K562 (cell line): ENCODE data around the gene OR51G1. TPM values are rescaled to one million over a fixed set of nuclear protein-coding genes. Genes with fewer than 3 reads are reported as not detected.

Experiments used
- ATAC-seq: fragments of 200-7000 bp; cut with Tn5 transposase; 3 replicates; pipeline ENCODE4 v1.9.1; 2020; ENCODE audit warnings: moderate library complexity
- BruUV-seq: library from RNA; stranded (reverse); fragments of 400-500 nt; replicated peaks from 2 replicates; lab custom pipeline; 2021; lab: Mats Ljungman, UMichigan
- CTCF ChIA-PET: fragments of 300-600 bp; formaldehyde crosslinking; extraction: SDS; loops from one replicate; lab custom pipeline; 2021; ENCODE audit warnings: low intra/inter-chr PET ratio; lab: Yijun Ruan, JAX
- POLR2A ChIA-PET: fragments of 300-600, 350-650 bp; sonication (Branson Sonifier 250); formaldehyde crosslinking; extraction: SDS; loops from one replicate; lab custom pipeline; 2021; ENCODE audit warnings: antibody characterized with exemption, inconsistent platforms; lab: Yijun Ruan, JAX
- DNase-seq, 4 experiments: peaks; one replicate each; pipeline versions ENCODE4 v3.0.0 to v3.0.0-alpha.2; 2011 to 2018; ENCODE audit warnings: low spot score in 3 of 4, mixed read lengths in 3 of 4; ENCODE audit errors: extremely low read depth in 1 of 4
- FAIRE-seq: peaks from 2 replicates; lab custom pipeline; 2011; peaks lifted over from hg19 to GRCh38; lab: Jason Lieb, UNC
- H2AFZ ChIP-seq: 2 replicates; pipeline ENCODE4 v1.6.0; 2011; ENCODE audit warnings: low read depth, low read length, control low read depth, inconsistent platforms
- H3K27ac ChIP-seq: fragments of 200-600 bp; 3 replicates; pipeline ENCODE4 v1.8.0; 2011; ENCODE audit warnings: low read depth, mild to moderate bottlenecking, control low read depth, inconsistent platforms, low read length, moderate library complexity, mixed read lengths; ENCODE audit errors: extremely low read depth
- H3K27me3 ChIP-seq, 2 experiments: fragments of 300-600 bp in 1 of 2; 2 replicates in 1 of 2; 3 replicates in 1 of 2; pipeline versions ENCODE4 v1.6.0 to v1.8.0; 2011; ENCODE audit warnings: inconsistent platforms in 2 of 2, low read length in 2 of 2, mild to moderate bottlenecking in 1 of 2, mixed read lengths in 1 of 2, moderate library complexity in 1 of 2; ENCODE audit not compliant: control insufficient read depth in 2 of 2, insufficient read depth in 2 of 2
- H3K36me3 ChIP-seq: fragments of 300-600 bp; 3 replicates; pipeline ENCODE4 v1.8.0; 2011; ENCODE audit warnings: mild to moderate bottlenecking, low read length, inconsistent platforms; ENCODE audit not compliant: control insufficient read depth, insufficient read depth
- H3K4me1 ChIP-seq, 2 experiments: fragments of 200-600 bp in 1 of 2; replicated peaks in 1 of 2; 2 replicates in 1 of 2; 3 replicates in 1 of 2; pipeline versions ENCODE4 v1.5.1 to v1.8.0; 2011; ENCODE audit warnings: inconsistent platforms in 2 of 2, low read length in 2 of 2, mild to moderate bottlenecking in 1 of 2, mixed read lengths in 1 of 2, moderate library complexity in 1 of 2; ENCODE audit not compliant: control insufficient read depth in 2 of 2, insufficient read depth in 2 of 2
- H3K4me2 ChIP-seq: 2 replicates; pipeline ENCODE4 v1.6.1; 2011; ENCODE audit warnings: low read length, control low read depth, inconsistent platforms, mixed read lengths; ENCODE audit not compliant: insufficient read depth
- H3K4me3 ChIP-seq: fragments of 200-600 bp; sonication (generic), shearing (Covaris generic); 2 replicates; pipeline ENCODE4 v1.5.1; 2016; ENCODE audit warnings: control low read depth, inconsistent platforms
- H3K79me2 ChIP-seq: fragments of 200-600 bp; 3 replicates; pipeline ENCODE4 v1.8.0; 2011; ENCODE audit warnings: low read length, inconsistent platforms; ENCODE audit not compliant: control insufficient read depth, insufficient read depth
- H3K9ac ChIP-seq, 2 experiments: 2 replicates each; pipeline versions ENCODE4 v1.6.0 to v1.6.1; 2011; ENCODE audit warnings: low read depth in 2 of 2, low read length in 2 of 2, control low read depth in 1 of 2, inconsistent platforms in 1 of 2, mild to moderate bottlenecking in 1 of 2, mixed read lengths in 1 of 2; ENCODE audit not compliant: insufficient read depth in 1 of 2
- H3K9me1 ChIP-seq: one replicate; pipeline ENCODE4 v1.6.0; 2011; ENCODE audit warnings: inconsistent platforms, mild to moderate bottlenecking, low read length, moderate library complexity; ENCODE audit not compliant: control insufficient read depth, insufficient read depth
- H3K9me3 ChIP-seq: replicated peaks from 2 replicates; pipeline ENCODE4 v1.5.1; 2011; ENCODE audit warnings: low read depth, low read length, inconsistent platforms; ENCODE audit not compliant: control insufficient read depth, insufficient read depth
- H4K20me1 ChIP-seq: replicated peaks from 2 replicates; pipeline ENCODE4 v1.6.1; 2011; ENCODE audit warnings: low read length, inconsistent platforms, mixed read lengths; ENCODE audit not compliant: control insufficient read depth, insufficient read depth
- BCL6 ChIP-seq: fragments of 250-450 bp; sonication (Bioruptor Pico); IDR thresholded peaks from 2 replicates; pipeline ENCODE4 v1.4.0; 2020
- HEY1 ChIP-seq: fragments of 250-450 bp; sonication (Bioruptor Pico); IDR thresholded peaks from 2 replicates; pipeline ENCODE4 v1.5.0; 2020; ENCODE audit warnings: mild to moderate bottlenecking, moderate library complexity, borderline replicate concordance
- HNRNPLL ChIP-seq: fragments of 200-400 bp; formaldehyde crosslinking; IDR thresholded peaks from 2 replicates; pipeline ENCODE4 v1.6.1; 2017; ENCODE audit warnings: low read length, low read depth, mild to moderate bottlenecking; ENCODE audit not compliant: poor library complexity, severe bottlenecking
- RCOR1 ChIP-seq, 2 experiments: IDR thresholded peaks; 2 replicates each; pipeline ENCODE4 v1.6.1; 2012; ENCODE audit warnings: low read depth in 2 of 2, low read length in 2 of 2, borderline replicate concordance in 1 of 2, improper control_type of control experiment in 1 of 2
- in situ Hi-C: fragments of 300-500 bp; cut with MboI; formaldehyde crosslinking; loops from 4 replicates; pipeline ENCODE4 v1.15.0; 2018; ENCODE audit warnings: inconsistent platforms, mixed read lengths
- intact Hi-C: fragments of 100-400 bp; cut with micrococcal nuclease; formaldehyde crosslinking; loops from 2 replicates; pipeline ENCODE4 v1.14.2; 2022
- polyA plus RNA-seq, 8 experiments: library from polyadenylated mRNA; depleted of rRNA in 4 of 8; stranded (reverse) in 5 of 8; unstranded in 3 of 8; fragments of >200 nt; fragmentation: Nextera tagmentation in 2 of 8; fragmentation: Illumina TruSeq in 1 of 8; extraction: Ambion mirVana in 2 of 8; extraction: Trizol in 1 of 8; gene quantifications; 2 replicates each; pipeline versions ENCODE4 v1.2.1 to v1.2.3, GENCODE V29; 2011 to 2014; ENCODE audit warnings: inconsistent platforms in 1 of 8, missing spikeins in 1 of 8
- total RNA-seq, 7 experiments: library from RNA; depleted of rRNA in 6 of 7; stranded (reverse); fragments of >200 nt in 6 of 7; fragmentation: Illumina TruSeq in 2 of 7; extraction: Trizol in 2 of 7; gene quantifications; 2 replicates each; pipeline versions ENCODE4 v1.2.1 to v1.2.3, GENCODE V29; 2011 to 2021; ENCODE audit warnings: low replicate concordance in 1 of 7

Gene OR51G1
- total and polyA plus RNA-seq, 9 of the 15 experiments (the other 6 are each of a cell fraction or from before 2014, with no cell fraction given): not detected

DNA sequence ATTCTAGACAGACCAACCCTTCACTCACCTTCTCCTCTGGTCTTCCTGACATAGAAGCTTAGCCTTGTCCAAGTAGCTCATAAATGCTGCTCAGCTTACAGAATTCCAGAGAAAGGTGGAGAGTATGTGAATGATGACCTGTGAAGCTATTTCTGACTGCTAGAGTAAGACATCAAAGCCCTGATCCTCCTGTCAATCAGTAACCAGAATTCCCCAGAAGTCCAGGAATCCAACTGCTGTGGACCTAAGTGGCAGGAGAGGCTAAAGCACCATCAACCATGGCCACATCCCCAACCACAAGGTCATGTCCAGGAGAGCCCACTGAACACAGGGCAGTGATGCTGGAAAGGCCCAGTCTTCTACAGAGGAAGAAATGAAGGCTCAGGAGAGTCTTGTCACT lies 7.6 kb downstream of the OR51G1 start:
- peaks cover 4 to 12% of the 10 kb centered on the region in 2 experiments; a peak in 4 of 5 replicates for H3K27me3 ChIP-seq
- no peak overlapping the region for H3K4me2 ChIP-seq
- no peak for ATAC-seq
- no peaks in the 10 kb centered on the region for H4K20me1 ChIP-seq
- H3K79me2 ChIP-seq: no peaks in the 10 kb centered on the region
- no TSS peak for BruUV-seq
- H3K27ac ChIP-seq: no peak overlapping the region
- CTCF ChIA-PET: no interaction called here
- in situ Hi-C loops: no loop called here
- H3K4me3 ChIP-seq: no peak overlapping the region
- H3K9me1 ChIP-seq: no peaks in the 10 kb centered on the region
- H3K36me3 ChIP-seq: no peaks in the 10 kb centered on the region
- FAIRE-seq: no peak
- DNase-seq: no peak
- H3K9me3 ChIP-seq: no peaks in the 10 kb centered on the region
- TF ChIP-seq HEY1 (CRISPR knock-in tag) (no peak), BCL6 (CRISPR knock-in tag) (no peak), RCOR1 (IDR thresholded peaks at IDR 0.05; ENCODE audit: borderline replicate concordance in 1 of 2, low read depth in 2 of 2, low read length in 2 of 2) (no peak)
- TF ChIP-seq, all 486 proteins: peak for 0
- POLR2A ChIA-PET: no interaction called here
- H3K9ac ChIP-seq: no peak overlapping the region
- no peak overlapping the region for H2AFZ ChIP-seq
- intact Hi-C loops: no loop called here
- no peaks in the 10 kb centered on the region for H3K4me1 ChIP-seq

DNA sequence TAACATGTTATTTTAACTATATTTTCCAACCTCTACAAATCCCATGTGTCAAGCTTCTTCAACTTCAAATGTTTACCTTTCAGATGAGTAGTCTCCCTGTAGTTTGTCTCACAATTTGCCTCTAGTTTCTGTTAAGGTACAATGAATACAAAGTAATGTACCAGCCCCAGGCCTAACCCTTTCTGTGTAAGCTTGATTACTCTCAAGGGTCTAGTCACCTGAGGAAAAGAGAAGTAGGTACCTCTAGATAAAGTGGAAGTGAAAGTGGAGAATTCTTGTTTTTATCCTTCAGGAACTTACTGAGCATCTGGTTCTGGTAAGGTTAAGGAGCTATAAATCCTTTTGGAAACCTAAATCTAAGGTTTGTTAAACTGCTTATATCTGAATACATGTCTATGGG lies 20.7 kb downstream of the OR51G1 start, which contains the start of gene OR51A7:
Gene OR51A7 (plus strand): TSS at position 300 of the 400 bp plus-strand sequence. CDS start 3,587 bp downstream, outside the sequence.
- Histone ChIP-seq H3K27ac (no peak within 1 kb of the TSS), H3K4me2 (no peak within 1 kb of the TSS), H3K9ac (no peak within 1 kb of the TSS), H3K9me1 (no peaks in the 10 kb centered on the region), H4K20me1 (no peaks in the 10 kb centered on the region), H3K9me3 (no peaks in the 10 kb centered on the region), H3K36me3 (no peaks in the 10 kb centered on the region), H2AFZ (no peak within 1 kb of the TSS), H3K27me3 (no peaks in the 10 kb centered on the region; a peak in 1 of 5 replicates), H3K4me1 (no peaks in the 10 kb centered on the region), H3K4me3 (no peak within 1 kb of the TSS), H3K79me2 (no peaks in the 10 kb centered on the region)
- ATAC-seq (no peak), DNase-seq (no peak), FAIRE-seq (no peak)
- intact Hi-C loops: no loop called here
- no TSS peak for BruUV-seq
- ChIA-PET POLR2A (no interaction called here), CTCF (no interaction called here)
- TF ChIP-seq HNRNPLL: no peak
- in situ Hi-C loops: no loop called here
